Hematopoietic multipotent progenitor cell (in vitro differentiated cells): Measurements from ENCODE around the gene CADPS2. TPM values are rescaled to one million over a fixed set of nuclear protein-coding genes. Genes with fewer than 3 reads are reported as not detected.
"Not testable (repeated sequence)": the region's sequence is repeated elsewhere in the genome, so short reads cannot be mapped to it uniquely, and the experiment has no call there.

Experiments used
- DNase-seq, 3 donors: peaks; one replicate each; pipeline ENCODE4 v3.0.0-alpha.2; 2011 to 2015; ENCODE audit warnings: low read depth in 2 of 3, low spot score in 2 of 3
- small RNA-seq: library from RNA; depleted of rRNA; stranded (forward); fragments of <200 nt; gene quantifications from one replicate; pipeline ENCODE3, GENCODE V24; 2012
- total RNA-seq: library from RNA; depleted of rRNA; stranded (reverse); fragments of >200 nt; gene quantifications from one replicate; pipeline ENCODE4 v1.2.3, GENCODE V29; 2012

CADPS2 gene
- total RNA-seq, 1 donor, result under 0.01 TPM

- no peak for DNase-seq
These were observed 583.3 kb downstream of the CADPS2 start for GRCh38 chr7:122302761-122303530.

DNA sequence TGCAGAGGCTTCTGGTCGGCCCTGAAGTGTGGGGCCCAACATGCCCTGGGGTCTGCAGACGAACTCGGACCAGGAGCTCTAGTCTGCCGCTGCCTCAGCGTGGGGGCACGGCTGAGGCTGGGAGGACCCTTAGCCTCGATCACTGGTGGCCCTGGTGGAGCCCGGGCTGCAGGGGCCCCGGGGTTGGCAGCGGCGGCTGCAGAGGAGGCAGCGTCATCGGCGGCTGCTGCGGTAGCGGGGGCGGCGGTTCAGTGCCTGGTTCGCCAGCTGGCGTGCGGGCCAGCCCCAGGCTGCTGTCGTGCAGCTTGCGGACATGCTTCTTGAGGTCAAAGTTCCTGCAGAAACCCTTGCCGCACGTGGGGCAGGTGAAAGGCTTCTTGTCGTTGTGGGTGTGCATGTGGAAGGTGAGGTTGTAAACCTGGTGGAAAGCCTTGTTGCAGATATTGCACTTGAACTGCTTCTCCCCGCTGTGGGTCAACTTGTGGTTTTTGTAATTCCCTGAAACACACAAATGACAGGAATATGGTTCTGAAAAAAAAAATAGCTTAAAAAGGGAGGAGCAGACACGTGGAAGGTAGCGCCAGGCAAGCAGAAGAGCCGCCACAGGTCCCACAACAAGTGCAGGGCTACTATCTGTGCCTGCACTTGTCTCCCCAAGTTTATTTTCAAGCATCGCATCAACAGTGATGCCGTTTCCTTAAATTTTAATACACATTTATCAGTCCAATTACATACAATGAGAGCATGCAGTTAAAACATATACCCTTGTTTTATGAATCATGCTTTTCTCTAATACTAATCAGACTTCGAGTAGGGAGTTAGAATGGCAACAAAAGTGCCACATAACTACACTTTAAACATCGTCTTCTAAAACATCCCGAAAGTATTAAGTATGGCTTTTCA is 584.2 kb downstream of the CADPS2 start:
- no peak for DNase-seq

GRCh38 chr7:122300956-122301833 is 585.1 kb downstream of the CADPS2 start:
- no peak for DNase-seq

GRCh38 chr7:122300211-122300932 is 585.9 kb downstream of the CADPS2 start:
- DNase-seq, result no peak

GRCh38 chr7:122299624-122300210 is 586.5 kb downstream of the CADPS2 start:
- DNase-seq, result no peak

DNA sequence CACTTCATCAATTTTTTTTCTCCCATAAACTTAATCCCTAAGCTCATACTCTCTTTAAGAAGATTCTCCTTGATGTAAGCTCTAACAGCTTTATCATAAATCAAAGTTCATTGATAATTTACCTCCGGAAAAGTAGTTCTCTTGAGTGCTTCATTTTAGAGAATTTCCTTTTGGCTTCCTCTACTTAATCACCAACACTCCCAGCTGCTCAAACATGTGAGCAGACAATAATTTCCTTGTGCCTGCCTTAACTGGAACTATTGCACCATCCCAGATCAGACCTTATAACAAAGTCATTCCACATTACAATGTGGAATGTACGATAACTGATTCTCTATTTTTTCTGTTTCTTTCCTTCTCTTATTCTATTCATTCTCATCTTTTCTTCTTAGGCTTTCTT is 587.6 kb downstream of the CADPS2 start:
- DNase-seq, result no peak

DNA sequence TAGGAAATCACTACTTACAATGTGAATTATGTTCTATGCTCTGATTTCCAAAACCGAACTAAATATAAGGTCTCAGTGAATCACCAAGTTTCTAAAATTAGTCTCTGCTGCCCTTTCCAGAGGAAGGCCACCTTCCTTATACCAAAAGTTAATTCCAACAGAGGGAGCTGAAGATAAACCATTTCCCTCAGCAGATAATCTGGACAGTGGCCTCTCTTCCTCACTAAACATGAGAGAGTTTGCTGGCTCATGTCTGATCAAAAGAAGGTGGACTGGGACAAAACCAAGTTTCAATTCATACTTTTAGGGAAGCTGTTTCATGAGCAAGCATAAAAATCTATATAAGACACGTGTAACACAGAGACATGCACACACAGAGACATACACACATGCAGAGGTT is 588.1 kb downstream of the CADPS2 start:
- DNase-seq, result no peak

- DNase-seq, result no peak
These were observed 595.1 kb downstream of the CADPS2 start for GRCh38 chr7:122291189-122291588.

- DNase-seq, result no peak
These were observed 595.8 kb downstream of the CADPS2 start for GRCh38 chr7:122290476-122290875.

DNA sequence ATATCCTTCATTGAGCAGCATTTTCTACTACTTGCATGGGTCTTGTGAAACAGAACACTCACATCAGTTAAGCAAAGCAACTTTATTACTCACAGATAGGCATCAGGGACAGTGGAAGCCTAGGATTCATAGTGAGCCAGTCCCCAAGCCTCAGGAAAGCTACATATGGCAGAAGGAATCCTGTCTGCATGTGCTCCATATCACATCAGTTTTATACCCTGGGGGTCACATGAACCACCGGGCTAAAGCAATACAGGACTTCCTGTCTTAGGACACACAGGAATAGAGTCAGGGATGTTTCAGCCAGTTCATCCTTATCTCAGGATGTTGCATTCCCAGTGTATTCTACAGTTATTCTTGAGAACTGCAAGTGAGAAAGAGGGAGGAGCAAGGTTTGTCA is 596.8 kb downstream of the CADPS2 start:
- no peak for DNase-seq

DNA sequence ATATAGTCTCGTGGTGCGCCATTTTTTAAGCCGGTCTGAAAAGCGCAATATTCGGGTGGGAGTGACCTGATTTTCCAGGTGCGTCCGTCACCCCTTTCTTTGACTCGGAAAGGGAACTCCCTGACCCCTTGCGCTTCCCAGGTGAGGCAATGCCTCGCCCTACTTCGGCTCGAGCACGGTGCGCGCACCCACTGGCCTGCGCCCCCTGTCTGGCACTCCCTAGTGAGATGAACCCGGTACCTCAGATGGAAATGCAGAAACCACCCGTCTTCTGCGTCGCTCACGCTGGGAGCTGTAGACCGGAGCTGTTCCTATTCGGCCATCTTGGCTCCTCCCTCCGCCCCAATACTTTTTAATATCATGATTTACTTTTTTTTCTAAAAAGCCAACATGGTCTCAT is 601.7 kb downstream of the CADPS2 start:
- DNase-seq, result not testable (repeated sequence)

GRCh38 chr7:122273117-122273516 is 613.1 kb downstream of the CADPS2 start:
- DNase-seq, result no peak

DNA sequence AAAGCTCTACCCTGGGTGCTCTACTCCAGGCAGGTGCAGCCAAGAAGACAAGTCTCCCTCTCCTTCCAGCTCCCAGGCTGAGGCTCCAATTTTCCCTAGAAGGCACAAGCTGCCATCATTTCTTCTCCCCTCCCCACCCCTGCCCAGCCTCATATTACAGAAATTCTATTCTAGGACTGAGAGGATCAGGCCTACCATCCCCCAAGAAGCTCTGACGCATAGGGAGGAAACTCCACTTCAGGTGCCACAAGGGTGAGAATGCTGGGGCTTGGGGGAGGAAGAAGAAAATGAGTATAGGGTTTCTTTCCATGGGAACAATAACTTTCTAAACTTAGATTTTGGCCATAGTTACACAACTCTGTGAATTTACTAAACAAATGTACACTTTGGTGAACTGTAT is 617.0 kb downstream of the CADPS2 start:
- DNase-seq, result no peak

Small RNAs within 50 kb of the gene (small RNA-seq; reads per million reads assigned to genes)
- gene AC006463.1, result not detected

Other genes with a start within 250 kb of the CADPS2 start
- gene RNF133, start 187.3 kb downstream of the CADPS2 start, total RNA-seq, result not detected
- gene RNF148, start 183.5 kb downstream of the CADPS2 start, total RNA-seq, result not detected
- not detected for gene TAS2R16, start 109.2 kb upstream of the CADPS2 start, total RNA-seq